ENCODE data around the gene S100A7A.

S100A7A gene

DNA sequence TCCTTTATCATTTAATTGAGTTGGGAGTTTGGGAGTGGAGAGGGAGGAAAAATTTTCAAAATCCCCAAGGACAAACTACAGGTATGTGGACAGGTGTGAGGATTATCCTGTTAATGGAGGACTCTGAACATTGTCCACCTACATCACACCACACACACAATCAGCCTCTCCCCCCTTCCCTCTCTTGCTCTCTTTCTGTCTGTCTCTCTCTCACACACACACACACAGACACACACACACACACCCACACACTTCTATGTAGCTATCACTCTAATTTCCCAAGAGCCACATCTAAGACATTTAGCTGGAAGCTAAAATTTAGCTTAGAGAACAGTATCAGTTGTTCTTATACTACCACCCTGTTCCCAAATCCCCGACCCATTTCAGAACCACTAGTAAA lies 26.9 kb upstream of the S100A7A start:
- no peak overlapping the region for H3K4me3 ChIP-seq (ENCODE audit: low read length)
- TF ChIP-seq CTCF (conservative IDR thresholded peaks at IDR 0.05; ENCODE audit: low read depth, low read length), result no peak
- DNase-seq (ENCODE audit: low read depth), result no peak

DNA sequence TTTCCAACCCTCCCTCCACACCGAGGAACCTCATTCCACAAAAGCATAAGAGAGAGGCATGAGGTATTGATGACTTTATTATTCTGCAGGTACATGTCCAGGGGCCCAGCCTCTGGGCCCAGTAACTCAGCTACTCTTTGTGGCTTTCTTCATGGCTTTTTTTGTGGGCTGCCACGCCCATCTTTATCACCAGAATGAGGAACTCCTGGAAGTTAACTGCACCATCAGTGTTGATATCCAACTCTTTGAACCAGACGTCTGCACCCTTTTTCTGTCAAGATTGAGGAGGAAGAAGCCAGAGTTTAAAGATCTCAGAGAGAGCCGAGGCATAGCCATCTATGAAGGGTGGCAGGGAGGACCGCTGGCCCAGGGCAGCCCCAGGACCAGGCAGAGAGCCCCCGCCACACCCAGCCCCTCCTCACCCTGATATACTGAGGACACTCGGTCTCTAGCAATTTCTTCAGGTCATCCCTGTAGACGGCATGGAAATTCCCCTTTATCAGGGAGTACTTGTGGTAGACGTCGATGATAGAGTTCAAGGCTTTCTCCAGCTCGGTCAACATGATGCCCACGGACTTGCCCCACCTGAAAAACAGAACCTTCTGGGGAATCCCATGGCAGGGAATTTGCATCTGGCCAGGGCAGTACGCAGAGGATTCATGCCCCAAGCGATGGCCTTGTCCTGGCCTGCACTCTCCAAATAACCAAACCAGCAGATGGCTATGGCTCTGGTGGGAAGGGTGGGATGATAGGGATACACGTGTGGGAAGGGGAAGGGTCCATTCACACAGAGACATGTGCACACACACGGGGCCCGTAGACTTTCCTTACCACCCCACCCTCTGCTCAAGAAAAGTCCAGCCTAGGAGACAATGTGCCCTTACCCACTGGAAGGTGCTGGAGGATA lies 26.1 kb upstream of the S100A7A start:
- DNase-seq (ENCODE audit: low read depth), result no peak
- TF ChIP-seq CTCF (conservative IDR thresholded peaks at IDR 0.05; ENCODE audit: low read depth, low read length), result no peak
- no peak overlapping the region for H3K4me3 ChIP-seq (ENCODE audit: low read length)

DNA sequence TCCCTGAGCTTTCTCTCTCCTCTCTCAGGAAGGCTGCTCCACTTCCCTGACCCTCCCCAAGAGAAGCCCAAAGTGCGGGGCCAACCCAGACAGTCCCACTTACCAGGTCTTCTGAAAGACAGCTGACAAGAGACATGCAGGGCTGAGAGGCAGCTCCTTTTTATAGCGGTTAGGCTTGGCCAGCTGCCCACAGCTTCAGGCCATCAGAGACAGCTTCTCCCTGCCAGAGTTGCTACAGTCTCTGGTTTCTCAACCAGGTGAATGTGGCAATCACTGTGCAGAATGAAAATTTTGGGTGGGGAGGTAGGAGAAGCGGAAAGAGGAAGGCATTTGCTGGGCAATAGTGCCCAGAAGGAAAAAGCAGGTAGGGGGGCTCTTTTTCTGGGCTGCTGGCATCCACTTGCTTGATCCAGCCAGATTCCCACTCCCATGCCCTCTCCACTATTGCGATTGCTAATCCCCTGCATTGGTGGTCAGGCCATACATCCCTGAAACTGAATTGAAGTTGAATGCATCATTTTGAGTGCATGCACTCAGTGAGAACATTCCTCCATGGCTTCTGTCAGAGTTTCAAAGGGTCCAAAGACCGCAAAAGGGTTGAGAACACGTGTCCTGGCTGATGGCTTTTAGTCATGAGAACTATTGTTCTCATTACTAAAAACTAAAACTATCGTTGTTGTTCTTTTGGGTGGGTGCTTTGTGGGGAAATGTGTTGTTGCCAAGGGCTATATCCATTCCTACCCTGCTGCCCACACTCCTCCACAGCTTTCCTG lies 25.2 kb upstream of the S100A7A start, which contains the start of gene S100A8:
S100A8 (minus strand) TSS at position 136 of the 773 bp plus-strand sequence. CDS start 538 bp downstream, outside the sequence.
- DNase-seq (ENCODE audit: low read depth), result no peak
- TF ChIP-seq CTCF (conservative IDR thresholded peaks at IDR 0.05; ENCODE audit: low read depth, low read length), result no peak
- no peak within 1 kb of the TSS for H3K4me3 ChIP-seq (ENCODE audit: low read length)

GRCh38 chr1:153392258-153392657 lies 24.1 kb upstream of the S100A7A start:
- DNase-seq (ENCODE audit: low read depth), result no peak
- TF ChIP-seq CTCF (conservative IDR thresholded peaks at IDR 0.05; ENCODE audit: low read depth, low read length), result no peak

DNA sequence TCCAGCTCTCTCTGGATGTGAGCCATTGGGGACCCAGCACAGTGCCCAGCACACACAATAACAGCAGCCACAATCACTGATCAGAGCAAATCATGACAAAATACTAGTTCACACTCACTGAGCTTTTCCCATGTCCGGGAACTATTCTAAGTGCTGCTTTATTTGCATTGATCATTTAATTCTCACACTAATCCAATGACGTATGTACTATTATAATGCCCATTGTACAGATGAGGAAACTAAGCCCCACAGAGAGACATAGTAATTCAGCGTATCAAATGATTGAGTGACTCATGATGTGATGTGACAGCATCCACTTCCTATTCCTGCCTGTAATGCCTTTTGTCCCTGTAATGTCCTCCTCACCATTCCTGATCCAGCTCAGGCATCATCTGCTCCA lies 23.5 kb upstream of the S100A7A start:
- no peak for TF ChIP-seq CTCF (conservative IDR thresholded peaks at IDR 0.05; ENCODE audit: low read depth, low read length)
- H3K4me3 ChIP-seq (ENCODE audit: low read length), result no peak overlapping the region
- DNase-seq (ENCODE audit: low read depth), result no peak

More at GRCh38 chr1:153392258-153392657, 24.1 kb upstream of the S100A7A start:
- H3K4me3 ChIP-seq (ENCODE audit: low read length), result no peak overlapping the region

DNA sequence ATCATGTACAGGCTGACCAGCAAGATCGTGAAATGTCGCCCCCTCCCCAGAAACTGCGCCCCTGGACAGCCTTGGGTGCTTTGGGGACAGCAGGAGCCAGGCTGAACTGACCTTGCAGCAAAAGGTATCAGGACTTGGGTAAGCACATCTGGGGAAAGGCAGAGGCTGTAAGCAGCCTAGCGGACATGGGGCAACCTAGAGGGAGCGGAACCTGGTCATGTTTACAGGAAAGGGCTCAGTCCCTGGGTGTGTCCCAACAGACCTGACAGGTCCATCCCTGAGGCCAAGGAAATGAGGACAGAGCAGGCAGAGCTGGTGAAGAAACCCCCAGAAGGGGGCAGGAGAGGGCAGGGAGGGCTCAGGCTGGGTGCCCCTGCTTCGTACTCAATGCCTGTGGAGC lies 22.4 kb upstream of the S100A7A start:
- H3K4me3 ChIP-seq (ENCODE audit: low read length), result no peak overlapping the region
- DNase-seq (ENCODE audit: low read depth), result no peak
- TF ChIP-seq CTCF (conservative IDR thresholded peaks at IDR 0.05; ENCODE audit: low read depth, low read length), result no peak
